ENCODE results near the gene ARID5A.
A peak's percentile ranks its signal among the peaks of the same experiment; 100 is the strongest.

The ARID5A gene

DNA sequence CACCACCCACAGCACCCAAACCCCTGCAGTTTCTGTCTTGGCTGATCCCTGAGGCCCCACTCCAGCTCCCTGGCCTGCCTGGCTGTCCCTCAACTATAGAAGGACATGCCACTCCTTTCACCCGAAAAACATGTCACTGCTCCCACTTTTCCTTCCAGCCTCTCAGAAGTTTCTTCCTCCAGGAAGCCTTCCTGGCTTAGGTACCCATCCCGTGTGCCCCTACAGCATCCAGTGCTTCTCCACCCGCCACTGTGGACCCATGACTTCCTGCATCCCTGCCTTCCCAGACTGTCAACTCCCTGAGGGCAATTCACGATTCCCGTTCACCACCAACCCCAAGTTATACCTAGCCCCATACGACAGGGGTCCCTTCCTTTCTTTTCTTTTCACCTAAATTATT is 21.5 kb downstream of the ARID5A start:
- no peak for TF ChIP-seq CTCF (conservative IDR thresholded peaks at IDR 0.05; ENCODE audit: control insufficient read depth, insufficient read depth, low read depth, low read length)
- no peak overlapping the region for H3K4me3 ChIP-seq (ENCODE audit: control insufficient read depth, low read depth, low read length)
- no peak for DNase-seq (ENCODE audit: low read depth)

- TF ChIP-seq CTCF (conservative IDR thresholded peaks at IDR 0.05; ENCODE audit: control insufficient read depth, insufficient read depth, low read depth, low read length), result no peak
- DNase-seq (ENCODE audit: low read depth), result no peak
- H3K4me3 ChIP-seq (ENCODE audit: control insufficient read depth, low read depth, low read length), result no peak overlapping the region
These were observed 21.9 kb downstream of the ARID5A start for GRCh38 chr2:96558485-96558884.

- no peak for TF ChIP-seq CTCF (conservative IDR thresholded peaks at IDR 0.05; ENCODE audit: control insufficient read depth, insufficient read depth, low read depth, low read length)
- no peak for DNase-seq (ENCODE audit: low read depth)
- no peak overlapping the region for H3K4me3 ChIP-seq (ENCODE audit: control insufficient read depth, low read depth, low read length)
These were observed 27.5 kb downstream of the ARID5A start for GRCh38 chr2:96564026-96564425.

DNA sequence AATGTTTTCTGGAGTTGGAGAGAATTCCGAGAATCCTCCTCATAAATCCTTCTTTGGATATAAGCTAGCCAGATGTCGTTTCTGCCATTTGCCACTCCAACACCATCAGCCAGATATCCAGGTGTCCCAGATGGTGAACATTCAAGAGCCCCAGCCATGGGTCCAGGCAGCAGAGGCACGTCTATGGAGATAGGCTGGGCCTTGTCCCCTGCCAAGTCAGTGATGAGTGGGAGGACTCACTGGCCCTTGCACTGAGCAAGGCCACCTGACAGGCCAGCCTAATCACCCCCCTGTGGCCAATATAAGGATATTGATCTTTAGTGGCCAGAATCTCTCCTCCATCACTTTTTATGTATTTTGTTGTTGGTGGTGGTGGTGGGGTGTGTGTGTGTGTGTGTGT is 28.0 kb downstream of the ARID5A start:
- no peak for TF ChIP-seq CTCF (conservative IDR thresholded peaks at IDR 0.05; ENCODE audit: control insufficient read depth, insufficient read depth, low read depth, low read length)
- H3K4me3 ChIP-seq (ENCODE audit: control insufficient read depth, low read depth, low read length), result no peak overlapping the region
- no peak for DNase-seq (ENCODE audit: low read depth)

- no peak for TF ChIP-seq CTCF (conservative IDR thresholded peaks at IDR 0.05; ENCODE audit: control insufficient read depth, insufficient read depth, low read depth, low read length)
- H3K4me3 ChIP-seq (ENCODE audit: control insufficient read depth, low read depth, low read length), result no peak overlapping the region
- no peak for DNase-seq (ENCODE audit: low read depth)
These were observed 28.6 kb downstream of the ARID5A start for GRCh38 chr2:96565111-96565510.

GRCh38 chr2:96568094-96568493 is 31.5 kb downstream of the ARID5A start:
- H3K4me3 ChIP-seq (ENCODE audit: control insufficient read depth, low read depth, low read length), result no peak overlapping the region
- DNase-seq (ENCODE audit: low read depth), result no peak
- no peak for TF ChIP-seq CTCF (conservative IDR thresholded peaks at IDR 0.05; ENCODE audit: control insufficient read depth, insufficient read depth, low read depth, low read length)

DNA sequence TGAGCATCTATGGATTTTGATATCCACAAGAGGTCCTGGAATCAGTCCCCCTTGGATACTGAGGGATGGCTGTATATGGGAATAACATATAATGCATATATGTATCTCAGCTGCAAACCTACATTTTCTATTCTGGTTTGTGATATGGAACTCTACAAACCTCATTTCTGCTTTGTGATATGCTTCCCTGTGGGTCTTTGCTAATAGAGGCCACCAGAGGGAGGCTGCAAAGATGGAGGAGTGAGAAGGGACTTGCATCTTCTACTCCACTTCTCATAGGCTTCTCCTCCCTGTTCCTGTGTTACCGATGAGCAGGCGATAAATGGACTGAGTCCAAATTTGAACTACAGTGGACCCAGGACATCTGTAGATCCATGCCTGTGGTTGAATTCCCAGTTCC is 37.8 kb downstream of the ARID5A start:
- no peak overlapping the region for H3K4me3 ChIP-seq (ENCODE audit: control insufficient read depth, low read depth, low read length)
- peak; percentile 10 for TF ChIP-seq CTCF (conservative IDR thresholded peaks at IDR 0.05; ENCODE audit: control insufficient read depth, insufficient read depth, low read depth, low read length)
- DNase-seq (ENCODE audit: low read depth), result no peak

Data from fibroblast of mammary gland (primary cell).